ENCODE data around the gene RASGRP3. TPM values are rescaled to one million over a fixed set of nuclear protein-coding genes. Genes with fewer than 3 reads are reported as not detected.

Gene RASGRP3
- total and polyA plus RNA-seq, 2 donors (not counting 1 experiment from before 2014, with no cell fraction given): 0.50 to 6.1 TPM

- H2AFZ ChIP-seq (ENCODE audit: low read length): no peak overlapping the region
- no peak overlapping the region for H3K27ac ChIP-seq (ENCODE audit: insufficient read depth, low read length)
- no peaks in the 10 kb centered on the region for H4K20me1 ChIP-seq (ENCODE audit: control insufficient read depth, extremely low read depth, insufficient read depth, low read length)
- no peaks in the 10 kb centered on the region for H3K79me2 ChIP-seq (ENCODE audit: control insufficient read depth, insufficient read depth, low read length)
- H3K9me3 ChIP-seq (ENCODE audit: control insufficient read depth, insufficient read depth, low read depth, low read length): no peaks in the 10 kb centered on the region
- H3K4me2 ChIP-seq (ENCODE audit: extremely low read depth, insufficient read depth, low read length): no peak overlapping the region
- H3K36me3 ChIP-seq (ENCODE audit: control insufficient read depth, insufficient read depth, low read length): no peaks in the 10 kb centered on the region
- TF ChIP-seq EZH2 (IDR thresholded peaks at IDR 0.05; ENCODE audit: low read length, missing control alignments) (no peak), CTCF (conservative IDR thresholded peaks at IDR 0.05 in 1 of 2, IDR thresholded peaks at IDR 0.05 in 1 of 2; ENCODE audit: low read depth in 1 of 2, low read length in 2 of 2) (no peak)
- no peaks in the 10 kb centered on the region for H3K4me1 ChIP-seq (ENCODE audit: control insufficient read depth, extremely low read depth, insufficient read depth, low read length)
- H3K4me3 ChIP-seq (replicated peaks in 1 of 4; ENCODE audit: control extremely low read depth in 1 of 4, insufficient read depth in 1 of 4, low read depth in 3 of 4, low read length in 4 of 4): no peak overlapping the region
- no peak overlapping the region for H3K9ac ChIP-seq (ENCODE audit: insufficient read depth, low read length)
- H3K27me3 ChIP-seq (ENCODE audit: control insufficient read depth, insufficient read depth, low read length): no peaks in the 10 kb centered on the region
- no peak for DNase-seq (ENCODE audit: low read depth in 2 of 2)
Observed at GRCh38 chr2:33573657-33574056, 97.2 kb downstream of the RASGRP3 start.

GRCh38 chr2:33577084-33577483 is 100.6 kb downstream of the RASGRP3 start:
- H2AFZ ChIP-seq (ENCODE audit: low read length): no peak overlapping the region
- no peak overlapping the region for H3K4me3 ChIP-seq (replicated peaks in 1 of 4; ENCODE audit: control extremely low read depth in 1 of 4, insufficient read depth in 1 of 4, low read depth in 3 of 4, low read length in 4 of 4)
- H3K9me3 ChIP-seq (ENCODE audit: control insufficient read depth, insufficient read depth, low read depth, low read length): no peaks in the 10 kb centered on the region
- TF ChIP-seq EZH2 (IDR thresholded peaks at IDR 0.05; ENCODE audit: low read length, missing control alignments): no peak
- no peak for TF ChIP-seq CTCF (conservative IDR thresholded peaks at IDR 0.05 in 1 of 2, IDR thresholded peaks at IDR 0.05 in 1 of 2; ENCODE audit: low read depth in 1 of 2, low read length in 2 of 2)
- H3K27ac ChIP-seq (ENCODE audit: insufficient read depth, low read length): no peak overlapping the region
- no peak overlapping the region for H3K9ac ChIP-seq (ENCODE audit: insufficient read depth, low read length)
- peaks cover 2% of the 10 kb centered on the region for H3K4me1 ChIP-seq (ENCODE audit: control insufficient read depth, extremely low read depth, insufficient read depth, low read length)
- no peaks in the 10 kb centered on the region for H3K79me2 ChIP-seq (ENCODE audit: control insufficient read depth, insufficient read depth, low read length)
- no peak for DNase-seq (ENCODE audit: low read depth in 2 of 2)
- H3K27me3 ChIP-seq (ENCODE audit: control insufficient read depth, insufficient read depth, low read length): no peaks in the 10 kb centered on the region
- H3K36me3 ChIP-seq (ENCODE audit: control insufficient read depth, insufficient read depth, low read length): no peaks in the 10 kb centered on the region
- H3K4me2 ChIP-seq (ENCODE audit: extremely low read depth, insufficient read depth, low read length): no peak overlapping the region
- H4K20me1 ChIP-seq (ENCODE audit: control insufficient read depth, extremely low read depth, insufficient read depth, low read length): no peaks in the 10 kb centered on the region

- Histone ChIP-seq H3K36me3 (ENCODE audit: control insufficient read depth, insufficient read depth, low read length) (peaks cover 1% of the 10 kb centered on the region), H3K4me3 (replicated peaks in 1 of 4; ENCODE audit: control extremely low read depth in 1 of 4, insufficient read depth in 1 of 4, low read depth in 3 of 4, low read length in 4 of 4) (no peak overlapping the region), H3K9me3 (ENCODE audit: control insufficient read depth, insufficient read depth, low read depth, low read length) (no peaks in the 10 kb centered on the region), H2AFZ (ENCODE audit: low read length) (no peak overlapping the region), H3K4me2 (ENCODE audit: extremely low read depth, insufficient read depth, low read length) (no peak overlapping the region), H3K27ac (ENCODE audit: insufficient read depth, low read length) (no peak overlapping the region), H3K79me2 (ENCODE audit: control insufficient read depth, insufficient read depth, low read length) (no peaks in the 10 kb centered on the region), H4K20me1 (ENCODE audit: control insufficient read depth, extremely low read depth, insufficient read depth, low read length) (no peaks in the 10 kb centered on the region), H3K27me3 (ENCODE audit: control insufficient read depth, insufficient read depth, low read length) (no peaks in the 10 kb centered on the region), H3K9ac (ENCODE audit: insufficient read depth, low read length) (no peak overlapping the region), H3K4me1 (ENCODE audit: control insufficient read depth, extremely low read depth, insufficient read depth, low read length) (peaks cover 2% of the 10 kb centered on the region)
- peak; percentile 26 to 35 for DNase-seq (ENCODE audit: low read depth in 2 of 2)
- no peak for TF ChIP-seq CTCF (conservative IDR thresholded peaks at IDR 0.05 in 1 of 2, IDR thresholded peaks at IDR 0.05 in 1 of 2; ENCODE audit: low read depth in 1 of 2, low read length in 2 of 2)
- no peak for TF ChIP-seq EZH2 (IDR thresholded peaks at IDR 0.05; ENCODE audit: low read length, missing control alignments)
Observed at GRCh38 chr2:33577668-33578067, 101.2 kb downstream of the RASGRP3 start.

All from fibroblast of lung (primary cell).